Hepatocyte (in vitro differentiated cells): Measurements from ENCODE around the gene CASP7. TPM values are rescaled to one million over a fixed set of nuclear protein-coding genes. Genes with fewer than 3 reads are reported as not detected.

ENCODE experiments used
- DNase-seq: peaks from one replicate; pipeline ENCODE4 v3.0.0-alpha.2; 2016; ENCODE audit warnings: low spot score
- H2AFZ ChIP-seq: fragments of 200-600 bp; sonication (generic); 2 replicates; pipeline ENCODE4 v1.6.0; 2016; ENCODE audit warnings: antibody characterized with exemption, mild to moderate bottlenecking
- H3K27ac ChIP-seq: fragments of 200-600 bp; sonication (generic); 2 replicates; pipeline ENCODE4 v1.5.1; 2016; ENCODE audit warnings: mild to moderate bottlenecking
- H3K27me3 ChIP-seq: fragments of 200-600 bp; sonication (generic); 2 replicates; pipeline ENCODE4 v1.6.1; 2016
- H3K36me3 ChIP-seq: fragments of 200-600 bp; sonication (generic); replicated peaks from 2 replicates; pipeline ENCODE4 v1.5.1; 2016; ENCODE audit warnings: low read depth; ENCODE audit not compliant: insufficient read depth
- H3K4me1 ChIP-seq: fragments of 200-600 bp; sonication (generic); 2 replicates; pipeline ENCODE4 v1.5.1; 2016; ENCODE audit warnings: mild to moderate bottlenecking, moderate library complexity; ENCODE audit not compliant: insufficient read depth
- H3K4me2 ChIP-seq: fragments of 200-600 bp; sonication (generic); 2 replicates; pipeline ENCODE4 v1.6.0; 2016
- H3K4me3 ChIP-seq: fragments of 200-600 bp; sonication (generic); 2 replicates; pipeline ENCODE4 v1.5.1; 2016; ENCODE audit warnings: mild to moderate bottlenecking
- H3K79me2 ChIP-seq: fragments of 200-600 bp; sonication (generic); 2 replicates; pipeline ENCODE4 v1.6.0; 2017; ENCODE audit warnings: mild to moderate bottlenecking
- H3K9me2 ChIP-seq: fragments of 200-600 bp; sonication (generic); replicated peaks from 2 replicates; pipeline ENCODE4 v1.6.0; 2017; ENCODE audit warnings: mild to moderate bottlenecking; ENCODE audit not compliant: insufficient read depth
- H3K9me3 ChIP-seq: fragments of 200-600 bp; sonication (generic); 2 replicates; pipeline ENCODE4 v1.5.1; 2016; ENCODE audit warnings: low read depth, mild to moderate bottlenecking
- H4K20me1 ChIP-seq: fragments of 200-600 bp; sonication (generic); 2 replicates; pipeline ENCODE4 v1.6.0; 2016; ENCODE audit warnings: mild to moderate bottlenecking; ENCODE audit not compliant: insufficient read depth, poor library complexity, severe bottlenecking
- EZH2 ChIP-seq: fragments of 200-600 bp; sonication (generic); IDR thresholded peaks from 2 replicates; pipeline ENCODE4 v1.6.1; 2016; ENCODE audit warnings: antibody characterized with exemption, mild to moderate bottlenecking, borderline replicate concordance
- EZH2phosphoT487 ChIP-seq: fragments of 200-600 bp; sonication (generic); IDR thresholded peaks from one replicate; pipeline ENCODE4 v1.6.1; 2018; ENCODE audit warnings: antibody characterized with exemption, mild to moderate bottlenecking, low read depth, moderate library complexity; ENCODE audit not compliant: unreplicated experiment, severe bottlenecking
- WGBS: methylation state at CpG from one replicate; pipeline ENCODE4 v1.1.6; 2016; ENCODE audit warnings: low lambda C conversion rate; ENCODE audit errors: missing lambda C conversion rate; 5-methylcytosine and 5-hydroxymethylcytosine counted together
- polyA plus RNA-seq: library from polyadenylated mRNA; unstranded; fragments of >200 nt; fragmentation: Nextera tagmentation; extraction: Ambion mirVana; gene quantifications from 2 replicates; pipeline ENCODE4 v1.2.1, GENCODE V29; 2016
- total RNA-seq: library from RNA; depleted of rRNA; stranded (reverse); fragments of >200 nt; gene quantifications from 2 replicates; pipeline ENCODE4 v1.2.3, GENCODE V29; 2014
- TF ChIP-seq, protein P1 (sequence below): fragments of 200-600 bp; sonication (generic); IDR thresholded peaks from 2 replicates; pipeline ENCODE4 v1.5.1; 2016; ENCODE audit warnings: antibody characterized with exemption, mild to moderate bottlenecking; ENCODE audit not compliant: poor library complexity

CASP7 gene
- total and polyA plus RNA-seq, 2 experiments from 2014 or later, result 19.8 to 35.0 TPM

GRCh38 chr10:113751181-113751732, 71.5 kb downstream of the CASP7 start, which contains the start of gene PLEKHS1:
TSS of gene PLEKHS1 (plus strand) at chr10:113751682. CDS start at chr10:113755278, 3,596 bp downstream.
- no peak for TF ChIP-seq EZH2phosphoT487
- TF ChIP-seq, protein P1, sequence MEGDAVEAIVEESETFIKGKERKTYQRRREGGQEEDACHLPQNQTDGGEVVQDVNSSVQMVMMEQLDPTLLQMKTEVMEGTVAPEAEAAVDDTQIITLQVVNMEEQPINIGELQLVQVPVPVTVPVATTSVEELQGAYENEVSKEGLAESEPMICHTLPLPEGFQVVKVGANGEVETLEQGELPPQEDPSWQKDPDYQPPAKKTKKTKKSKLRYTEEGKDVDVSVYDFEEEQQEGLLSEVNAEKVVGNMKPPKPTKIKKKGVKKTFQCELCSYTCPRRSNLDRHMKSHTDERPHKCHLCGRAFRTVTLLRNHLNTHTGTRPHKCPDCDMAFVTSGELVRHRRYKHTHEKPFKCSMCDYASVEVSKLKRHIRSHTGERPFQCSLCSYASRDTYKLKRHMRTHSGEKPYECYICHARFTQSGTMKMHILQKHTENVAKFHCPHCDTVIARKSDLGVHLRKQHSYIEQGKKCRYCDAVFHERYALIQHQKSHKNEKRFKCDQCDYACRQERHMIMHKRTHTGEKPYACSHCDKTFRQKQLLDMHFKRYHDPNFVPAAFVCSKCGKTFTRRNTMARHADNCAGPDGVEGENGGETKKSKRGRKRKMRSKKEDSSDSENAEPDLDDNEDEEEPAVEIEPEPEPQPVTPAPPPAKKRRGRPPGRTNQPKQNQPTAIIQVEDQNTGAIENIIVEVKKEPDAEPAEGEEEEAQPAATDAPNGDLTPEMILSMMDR, result no peak
- no peak for TF ChIP-seq EZH2
- Histone ChIP-seq H3K4me2 (no peak within 1 kb of the TSS), H3K27ac (no peak within 1 kb of the TSS), H3K4me1 (peaks cover 6% of the 10 kb centered on the region), H3K4me3 (no peak within 1 kb of the TSS), H3K79me2 (no peaks in the 10 kb centered on the region), H3K9me2 (no peaks in the 10 kb centered on the region), H3K36me3 (no peaks in the 10 kb centered on the region), H3K9me3 (no peaks in the 10 kb centered on the region), H2AFZ (no peak within 1 kb of the TSS), H4K20me1 (no peaks in the 10 kb centered on the region), H3K27me3 (no peaks in the 10 kb centered on the region)
- WGBS, result 83% methylated on average over 3 of the region's 3 CpGs
- DNase-seq, result no peak

DNA sequence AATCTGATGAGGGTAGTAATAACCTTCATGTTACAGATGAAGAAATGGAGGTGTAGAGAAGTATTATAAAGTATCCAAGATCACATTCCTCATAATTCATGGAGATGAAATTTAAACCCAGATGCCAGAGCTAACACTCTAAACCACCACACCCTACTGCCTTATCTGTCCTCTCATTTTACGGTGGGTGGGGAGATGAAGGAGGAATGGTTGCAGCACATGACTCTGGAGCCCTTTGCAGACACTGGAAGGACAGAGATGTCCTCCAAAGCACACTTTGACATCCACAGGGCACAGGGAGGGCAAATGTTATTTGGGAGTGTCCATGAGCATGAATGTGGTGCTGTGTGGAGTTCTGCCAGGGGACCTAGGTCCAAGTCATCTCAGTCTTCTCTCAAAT, 72.8 kb downstream of the CASP7 start:
- H3K4me2 ChIP-seq, result no peak overlapping the region
- WGBS, result 33% methylated on average over 1 of the region's 1 CpG
- H3K9me2 ChIP-seq, result no peaks in the 10 kb centered on the region
- H3K27ac ChIP-seq, result no peak overlapping the region
- no peaks in the 10 kb centered on the region for H4K20me1 ChIP-seq
- no peak overlapping the region for H2AFZ ChIP-seq
- no peaks in the 10 kb centered on the region for H3K79me2 ChIP-seq
- TF ChIP-seq EZH2, result no peak
- TF ChIP-seq EZH2phosphoT487, result no peak
- TF ChIP-seq, protein P1, result no peak
- H3K36me3 ChIP-seq, result no peaks in the 10 kb centered on the region
- H3K4me3 ChIP-seq, result no peak overlapping the region
- no peaks in the 10 kb centered on the region for H3K27me3 ChIP-seq
- DNase-seq, result no peak
- no peaks in the 10 kb centered on the region for H3K9me3 ChIP-seq
- H3K4me1 ChIP-seq, result no peaks in the 10 kb centered on the region

- TF ChIP-seq EZH2 (no peak), EZH2phosphoT487 (no peak)
- TF ChIP-seq, protein P1, result no peak
- no peaks in the 10 kb centered on the region for H3K9me2 ChIP-seq
- H2AFZ ChIP-seq, result no peak overlapping the region
- no peaks in the 10 kb centered on the region for H3K36me3 ChIP-seq
- H4K20me1 ChIP-seq, result no peaks in the 10 kb centered on the region
- H3K79me2 ChIP-seq, result no peaks in the 10 kb centered on the region
- no peaks in the 10 kb centered on the region for H3K27me3 ChIP-seq
- no peaks in the 10 kb centered on the region for H3K9me3 ChIP-seq
- H3K27ac ChIP-seq, result no peak overlapping the region
- H3K4me3 ChIP-seq, result no peak overlapping the region
- WGBS, result 86% methylated on average over 9 of the region's 9 CpGs
- no peak overlapping the region for H3K4me2 ChIP-seq
- H3K4me1 ChIP-seq, result no peaks in the 10 kb centered on the region
- no peak for DNase-seq
These were observed 73.4 kb downstream of the CASP7 start for GRCh38 chr10:113753020-113753692.
